Keratinocyte (primary cell): ENCODE results near the gene SPRYD3. TPM values are rescaled to one million over a fixed set of nuclear protein-coding genes. Genes with fewer than 3 reads are reported as not detected.

Source experiments
- DNase-seq: peaks from one replicate; pipeline ENCODE4 v3.0.0-alpha.2; 2011; ENCODE audit warnings: low read depth, missing footprints, low spot score
- FAIRE-seq: peaks from 2 replicates; lab custom pipeline; 2011; peaks lifted over from hg19 to GRCh38; lab: Jason Lieb, UNC
- H2AFZ ChIP-seq: 2 replicates; pipeline ENCODE4 v1.6.0; 2012; ENCODE audit warnings: low read length, control low read depth, inconsistent platforms; ENCODE audit not compliant: control insufficient read depth
- H3K27ac ChIP-seq: 2 replicates; pipeline ENCODE4 v1.5.1; 2011; ENCODE audit warnings: low read length; ENCODE audit not compliant: control insufficient read depth, insufficient read depth
- H3K27me3 ChIP-seq: 3 replicates; pipeline ENCODE4 v1.6.0; 2011; ENCODE audit warnings: low read length; ENCODE audit not compliant: control insufficient read depth, insufficient read depth; ENCODE audit errors: extremely low read depth
- H3K36me3 ChIP-seq, 2 experiments: 2 replicates in 1 of 2; 3 replicates in 1 of 2; pipeline ENCODE4 v1.5.1; 2011; ENCODE audit warnings: low read length in 2 of 2, mild to moderate bottlenecking in 1 of 2; ENCODE audit not compliant: control insufficient read depth in 2 of 2, insufficient read depth in 2 of 2; ENCODE audit errors: extremely low read depth in 1 of 2
- H3K4me1 ChIP-seq: 3 replicates; pipeline ENCODE4 v1.5.1; 2011; ENCODE audit warnings: low read length; ENCODE audit not compliant: control insufficient read depth, insufficient read depth; ENCODE audit errors: extremely low read depth
- H3K4me2 ChIP-seq: 3 replicates; pipeline ENCODE4 v1.6.0; 2011; ENCODE audit warnings: low read depth, low read length; ENCODE audit not compliant: control insufficient read depth, insufficient read depth; ENCODE audit errors: extremely low read depth
- H3K4me3 ChIP-seq, 3 experiments: fragments of 200-600 bp in 1 of 3; sonication (generic) in 1 of 3; 2 replicates in 2 of 3; 3 replicates in 1 of 3; pipeline ENCODE4 v1.5.1; 2011 to 2016; ENCODE audit warnings: low read length in 3 of 3, mild to moderate bottlenecking in 3 of 3, control low read depth in 2 of 3, inconsistent platforms in 1 of 3, low read depth in 1 of 3, mixed read lengths in 1 of 3, mixed run types in 1 of 3, moderate library complexity in 1 of 3; ENCODE audit not compliant: control insufficient read depth in 2 of 3, insufficient read depth in 2 of 3; ENCODE audit errors: extremely low read depth in 1 of 3
- H3K79me2 ChIP-seq: 2 replicates; pipeline ENCODE4 v1.6.0; 2012; ENCODE audit warnings: low read length; ENCODE audit not compliant: control insufficient read depth, insufficient read depth
- H3K9ac ChIP-seq: 3 replicates; pipeline ENCODE4 v1.6.0; 2011; ENCODE audit warnings: low read length; ENCODE audit not compliant: control insufficient read depth, insufficient read depth; ENCODE audit errors: extremely low read depth
- H3K9me1 ChIP-seq: 3 replicates; pipeline ENCODE4 v1.6.0; 2011; ENCODE audit warnings: low read length; ENCODE audit not compliant: control insufficient read depth, insufficient read depth; ENCODE audit errors: extremely low read depth
- H3K9me3 ChIP-seq: 2 replicates; pipeline ENCODE4 v1.5.1; 2012; ENCODE audit warnings: low read depth, low read length; ENCODE audit not compliant: control insufficient read depth
- H4K20me1 ChIP-seq: 3 replicates; pipeline ENCODE4 v1.6.0; 2011; ENCODE audit warnings: low read length; ENCODE audit not compliant: control insufficient read depth, insufficient read depth; ENCODE audit errors: extremely low read depth
- CTCF ChIP-seq, 3 experiments: IDR thresholded peaks in 1 of 3; conservative IDR thresholded peaks in 1 of 3; optimal IDR thresholded peaks in 1 of 3; 2 replicates in 2 of 3; 3 replicates in 1 of 3; pipeline versions ENCODE3 to v1.5.1; 2011; ENCODE audit warnings: low read length in 3 of 3, mild to moderate bottlenecking in 3 of 3, moderate library complexity in 2 of 3, control low read depth in 1 of 3, inconsistent platforms in 1 of 3; ENCODE audit not compliant: insufficient read depth in 2 of 3; ENCODE audit errors: extremely low read depth in 1 of 3
- EZH2 ChIP-seq: IDR thresholded peaks from one replicate; pipeline ENCODE4 v1.6.1; 2012; ENCODE audit warnings: inconsistent platforms, mild to moderate bottlenecking, low read length, moderate library complexity
- dilution Hi-C: fragments of 300-500 bp; cut with MboI; formaldehyde crosslinking; loops from one replicate; pipeline ENCODE4 v1.7.0; 2020; ENCODE audit warnings: low sequenced_read_pairs; ENCODE audit not compliant: extremely low pct_ligation_motif_present
- polyA plus RNA-seq, 5 experiments: library from polyadenylated mRNA; depleted of rRNA in 3 of 5; stranded (reverse) in 3 of 5; stranded (forward) in 1 of 5; unstranded in 1 of 5; fragments of >200 nt; gene quantifications; 1 replicate in 1 of 5; 2 replicates in 3 of 5; 3 replicates in 1 of 5; pipeline versions ENCODE4 v1.2.1 to v1.2.3, GENCODE V29; 2011 to 2012; ENCODE audit warnings: missing spikeins in 2 of 5, low read depth in 1 of 5, low replicate concordance in 1 of 5

SPRYD3 gene
- polyA plus RNA-seq, 1 donor (not counting 4 experiments of a cell fraction or from before 2014, with no cell fraction given) = 27.5 TPM

DNA sequence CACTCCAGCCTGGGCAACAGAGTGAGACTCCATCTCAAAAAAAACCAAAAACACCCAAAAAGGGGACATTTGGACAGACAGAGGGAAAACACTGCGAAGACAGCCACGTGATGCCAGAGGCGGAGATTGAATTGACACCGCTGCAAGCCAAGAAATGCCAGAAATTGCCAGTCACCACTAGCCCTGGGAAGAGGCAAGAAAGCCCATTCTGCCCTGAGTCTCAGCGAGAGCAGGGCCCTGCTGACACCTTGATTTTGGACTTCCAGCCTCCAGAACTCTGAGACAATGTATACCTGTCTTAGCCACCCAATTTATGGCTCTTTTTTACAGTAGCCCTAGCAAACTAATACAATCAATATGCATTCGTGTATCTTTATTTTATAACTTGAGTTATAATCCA is 10.9 kb upstream of the SPRYD3 start:
- no peaks in the 10 kb centered on the region for H4K20me1 ChIP-seq
- H3K36me3 ChIP-seq = no peaks in the 10 kb centered on the region
- no peaks in the 10 kb centered on the region for H3K4me1 ChIP-seq
- H3K4me3 ChIP-seq = no peak overlapping the region
- H3K9ac ChIP-seq = no peak overlapping the region
- FAIRE-seq = no peak
- no peak overlapping the region for H3K4me2 ChIP-seq
- H2AFZ ChIP-seq = no peak overlapping the region
- H3K9me1 ChIP-seq = no peaks in the 10 kb centered on the region
- no peaks in the 10 kb centered on the region for H3K9me3 ChIP-seq
- DNase-seq = no peak
- H3K27me3 ChIP-seq = no peaks in the 10 kb centered on the region
- TF ChIP-seq CTCF (optimal IDR thresholded peaks at IDR 0.05 in 1 of 3, IDR thresholded peaks at IDR 0.05 in 1 of 3, conservative IDR thresholded peaks at IDR 0.05 in 1 of 3; ENCODE audit: extremely low read depth in 1 of 3, insufficient read depth in 2 of 3, low read length in 3 of 3) = no peak
- TF ChIP-seq EZH2 = no peak
- no peaks in the 10 kb centered on the region for H3K79me2 ChIP-seq
- dilution Hi-C loops = no loop called here
- H3K27ac ChIP-seq = no peak overlapping the region

GRCh38 chr12:53086361-53086760 is 7.2 kb upstream of the SPRYD3 start:
- FAIRE-seq = no peak
- no peak for DNase-seq
- Histone ChIP-seq H3K9me1 (no peaks in the 10 kb centered on the region), H3K27ac (no peak overlapping the region), H3K4me3 (no peak overlapping the region), H4K20me1 (no peaks in the 10 kb centered on the region), H3K4me2 (no peak overlapping the region), H3K79me2 (no peaks in the 10 kb centered on the region), H3K27me3 (no peaks in the 10 kb centered on the region), H3K9ac (no peak overlapping the region), H3K4me1 (no peaks in the 10 kb centered on the region), H2AFZ (no peak overlapping the region), H3K36me3 (no peaks in the 10 kb centered on the region), H3K9me3 (no peaks in the 10 kb centered on the region)
- TF ChIP-seq CTCF (optimal IDR thresholded peaks at IDR 0.05 in 1 of 3, IDR thresholded peaks at IDR 0.05 in 1 of 3, conservative IDR thresholded peaks at IDR 0.05 in 1 of 3; ENCODE audit: extremely low read depth in 1 of 3, insufficient read depth in 2 of 3, low read length in 3 of 3) = no peak
- no peak for TF ChIP-seq EZH2
- dilution Hi-C loops = no loop called here
